ENCODE measurements around the gene UBE2O.

DNA sequence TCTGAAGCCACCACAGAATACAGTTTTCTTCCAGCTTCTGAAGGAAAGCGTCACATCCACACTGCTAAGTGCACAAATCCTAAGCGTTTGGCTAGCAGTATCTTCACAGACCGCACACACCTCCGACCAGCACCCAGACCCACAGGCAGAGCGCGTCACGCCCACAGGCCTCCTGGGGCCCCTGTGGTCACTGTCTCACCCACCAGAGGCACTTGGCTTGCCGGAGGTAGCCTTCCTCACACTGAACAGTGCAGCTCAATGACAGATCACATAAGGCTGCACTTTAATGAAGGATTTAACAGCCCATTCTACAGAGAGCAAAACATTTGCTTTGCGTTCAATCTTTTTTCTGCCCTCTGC lies 47.4 kb downstream of the UBE2O start:
- TF ChIP-seq, protein P1, sequence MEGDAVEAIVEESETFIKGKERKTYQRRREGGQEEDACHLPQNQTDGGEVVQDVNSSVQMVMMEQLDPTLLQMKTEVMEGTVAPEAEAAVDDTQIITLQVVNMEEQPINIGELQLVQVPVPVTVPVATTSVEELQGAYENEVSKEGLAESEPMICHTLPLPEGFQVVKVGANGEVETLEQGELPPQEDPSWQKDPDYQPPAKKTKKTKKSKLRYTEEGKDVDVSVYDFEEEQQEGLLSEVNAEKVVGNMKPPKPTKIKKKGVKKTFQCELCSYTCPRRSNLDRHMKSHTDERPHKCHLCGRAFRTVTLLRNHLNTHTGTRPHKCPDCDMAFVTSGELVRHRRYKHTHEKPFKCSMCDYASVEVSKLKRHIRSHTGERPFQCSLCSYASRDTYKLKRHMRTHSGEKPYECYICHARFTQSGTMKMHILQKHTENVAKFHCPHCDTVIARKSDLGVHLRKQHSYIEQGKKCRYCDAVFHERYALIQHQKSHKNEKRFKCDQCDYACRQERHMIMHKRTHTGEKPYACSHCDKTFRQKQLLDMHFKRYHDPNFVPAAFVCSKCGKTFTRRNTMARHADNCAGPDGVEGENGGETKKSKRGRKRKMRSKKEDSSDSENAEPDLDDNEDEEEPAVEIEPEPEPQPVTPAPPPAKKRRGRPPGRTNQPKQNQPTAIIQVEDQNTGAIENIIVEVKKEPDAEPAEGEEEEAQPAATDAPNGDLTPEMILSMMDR (IDR thresholded peaks at IDR 0.05; ENCODE audit: insufficient read depth, low read length), result no peak
- TF ChIP-seq, protein P2, sequence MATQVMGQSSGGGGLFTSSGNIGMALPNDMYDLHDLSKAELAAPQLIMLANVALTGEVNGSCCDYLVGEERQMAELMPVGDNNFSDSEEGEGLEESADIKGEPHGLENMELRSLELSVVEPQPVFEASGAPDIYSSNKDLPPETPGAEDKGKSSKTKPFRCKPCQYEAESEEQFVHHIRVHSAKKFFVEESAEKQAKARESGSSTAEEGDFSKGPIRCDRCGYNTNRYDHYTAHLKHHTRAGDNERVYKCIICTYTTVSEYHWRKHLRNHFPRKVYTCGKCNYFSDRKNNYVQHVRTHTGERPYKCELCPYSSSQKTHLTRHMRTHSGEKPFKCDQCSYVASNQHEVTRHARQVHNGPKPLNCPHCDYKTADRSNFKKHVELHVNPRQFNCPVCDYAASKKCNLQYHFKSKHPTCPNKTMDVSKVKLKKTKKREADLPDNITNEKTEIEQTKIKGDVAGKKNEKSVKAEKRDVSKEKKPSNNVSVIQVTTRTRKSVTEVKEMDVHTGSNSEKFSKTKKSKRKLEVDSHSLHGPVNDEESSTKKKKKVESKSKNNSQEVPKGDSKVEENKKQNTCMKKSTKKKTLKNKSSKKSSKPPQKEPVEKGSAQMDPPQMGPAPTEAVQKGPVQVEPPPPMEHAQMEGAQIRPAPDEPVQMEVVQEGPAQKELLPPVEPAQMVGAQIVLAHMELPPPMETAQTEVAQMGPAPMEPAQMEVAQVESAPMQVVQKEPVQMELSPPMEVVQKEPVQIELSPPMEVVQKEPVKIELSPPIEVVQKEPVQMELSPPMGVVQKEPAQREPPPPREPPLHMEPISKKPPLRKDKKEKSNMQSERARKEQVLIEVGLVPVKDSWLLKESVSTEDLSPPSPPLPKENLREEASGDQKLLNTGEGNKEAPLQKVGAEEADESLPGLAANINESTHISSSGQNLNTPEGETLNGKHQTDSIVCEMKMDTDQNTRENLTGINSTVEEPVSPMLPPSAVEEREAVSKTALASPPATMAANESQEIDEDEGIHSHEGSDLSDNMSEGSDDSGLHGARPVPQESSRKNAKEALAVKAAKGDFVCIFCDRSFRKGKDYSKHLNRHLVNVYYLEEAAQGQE (IDR thresholded peaks at IDR 0.05; ENCODE audit: insufficient replicate concordance, low read depth), result no peak
- no peak for TF ChIP-seq POLR2AphosphoS5 (IDR thresholded peaks at IDR 0.05; ENCODE audit: low read depth)

Measured in HL-60 (cell line).